Measurements from ENCODE around the gene CT45A10.
"Not testable (repeated sequence)": the region's sequence is repeated elsewhere in the genome, so short reads cannot be mapped to it uniquely, and the experiment has no call there.

Gene CT45A10

DNA sequence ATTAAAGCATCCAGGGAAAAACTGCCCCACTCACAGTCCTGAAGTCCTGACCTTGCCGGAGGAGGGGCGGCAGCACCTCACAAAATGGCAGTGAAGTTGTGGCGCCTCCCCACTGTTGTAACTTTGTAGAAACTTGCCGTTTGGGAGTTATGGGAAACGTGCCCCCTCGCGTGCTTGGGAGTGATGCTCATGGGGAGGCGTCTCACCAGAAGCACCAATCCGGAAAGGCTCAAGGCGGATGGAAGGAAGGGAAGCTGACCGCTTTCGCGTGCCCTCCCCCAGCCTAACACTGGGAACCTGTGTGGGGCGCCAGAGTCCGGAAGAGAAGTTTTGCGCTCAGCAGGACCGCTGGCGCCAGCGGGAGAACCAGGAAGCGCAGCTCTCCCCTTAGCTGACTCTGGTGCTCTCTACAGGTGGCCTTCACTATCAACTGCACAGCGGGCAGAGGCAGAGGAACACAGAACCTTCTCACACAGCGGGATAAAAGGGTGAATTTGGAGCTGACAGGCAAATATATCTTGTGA lies at the start of gene CT45A10, which contains the start of gene SAGE1:
CT45A10 (minus strand) TSS at position 151 of the 524 bp plus-strand sequence. CDS start 8,100 bp downstream, outside the sequence.
SAGE1 (plus strand) TSS at position 423 of the 524 bp plus-strand sequence. CDS start 2,527 bp downstream, outside the sequence.
- no peak for DNase-seq (ENCODE audit: low read depth)

- no peak for DNase-seq (ENCODE audit: low read depth)
These were observed 38.6 kb upstream of the CT45A10 start for GRCh38 chrX:135931644-135932487.

DNA sequence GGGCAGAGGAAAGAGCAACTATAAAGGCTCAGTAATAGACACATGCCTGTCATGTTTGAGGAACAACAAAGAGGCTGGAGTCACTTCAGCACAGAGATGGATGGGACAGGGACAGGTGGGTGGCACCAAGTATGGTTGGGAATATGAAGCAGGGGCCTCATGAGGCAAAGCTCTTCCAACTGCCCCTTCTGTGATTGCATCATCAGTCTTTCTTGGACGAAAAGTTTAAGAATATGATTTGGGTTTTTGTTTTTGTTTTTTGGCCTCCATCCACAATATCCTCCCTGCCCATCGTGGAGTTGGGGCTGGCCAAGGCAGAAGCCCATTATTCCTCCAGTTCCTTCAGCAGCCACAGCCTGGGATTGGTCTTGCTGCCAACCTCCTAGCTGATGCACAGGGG lies 34.7 kb upstream of the CT45A10 start:
- DNase-seq (ENCODE audit: low read depth): no peak

DNA sequence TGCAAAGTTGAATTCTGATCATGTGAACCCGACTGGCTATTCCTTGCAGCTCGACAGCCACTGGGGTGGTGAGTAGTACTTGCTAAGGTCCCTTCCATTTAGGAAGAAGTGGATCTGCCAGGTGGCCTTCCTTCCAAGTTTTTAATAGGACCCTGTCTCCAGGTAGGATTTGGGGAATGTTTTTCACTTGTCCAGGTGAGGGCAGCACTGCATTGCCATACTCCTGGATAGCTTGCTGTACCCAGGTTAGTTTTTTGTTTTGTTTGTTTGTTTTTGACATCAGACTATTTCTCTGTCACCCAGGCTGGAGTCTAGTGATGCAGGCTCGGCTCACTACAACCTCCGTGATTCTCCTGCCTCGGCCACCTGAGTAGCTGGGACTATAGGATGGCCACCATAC lies 30.1 kb upstream of the CT45A10 start:
- no peak for DNase-seq (ENCODE audit: low read depth)

DNA sequence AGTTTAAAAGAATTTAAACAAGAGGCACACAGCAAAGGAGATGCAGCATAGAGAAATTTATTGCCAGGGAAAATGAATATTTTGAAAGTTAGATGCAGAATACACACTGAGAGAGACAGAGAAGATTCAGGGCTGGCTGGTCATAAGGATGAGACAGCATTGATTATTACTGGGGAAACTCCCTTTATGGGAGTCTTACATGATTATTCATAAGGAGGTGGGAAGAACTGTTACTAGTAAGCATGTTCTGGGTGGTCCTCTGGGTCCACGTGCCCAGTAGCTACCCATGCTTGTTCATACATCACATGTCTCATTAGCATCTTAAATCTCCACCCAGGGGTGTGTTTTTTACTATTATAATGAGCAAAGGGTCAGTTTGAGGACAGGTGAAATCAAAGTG lies 27.3 kb upstream of the CT45A10 start:
- DNase-seq (ENCODE audit: low read depth): not testable (repeated sequence)

DNA sequence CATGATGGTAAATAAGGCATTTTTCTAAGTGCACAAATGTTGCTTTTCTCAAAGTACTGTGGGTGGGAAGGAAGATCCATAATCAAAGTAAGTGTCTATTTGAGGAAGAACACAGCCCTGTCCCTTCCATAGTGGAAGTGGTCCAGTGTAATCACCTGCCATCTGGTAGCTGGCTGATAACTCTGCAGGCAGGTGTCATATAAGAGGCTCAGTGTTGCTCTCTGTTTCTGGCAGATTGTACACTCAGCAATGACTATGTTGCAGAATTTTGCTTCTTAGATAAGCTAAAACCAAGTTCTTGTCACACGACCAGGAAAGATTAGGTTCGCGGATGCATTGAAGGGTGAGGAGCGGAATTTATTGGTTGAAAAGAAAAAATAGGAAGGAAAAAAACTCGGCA lies 21.2 kb upstream of the CT45A10 start:
- no peak for DNase-seq (ENCODE audit: low read depth)

DNA sequence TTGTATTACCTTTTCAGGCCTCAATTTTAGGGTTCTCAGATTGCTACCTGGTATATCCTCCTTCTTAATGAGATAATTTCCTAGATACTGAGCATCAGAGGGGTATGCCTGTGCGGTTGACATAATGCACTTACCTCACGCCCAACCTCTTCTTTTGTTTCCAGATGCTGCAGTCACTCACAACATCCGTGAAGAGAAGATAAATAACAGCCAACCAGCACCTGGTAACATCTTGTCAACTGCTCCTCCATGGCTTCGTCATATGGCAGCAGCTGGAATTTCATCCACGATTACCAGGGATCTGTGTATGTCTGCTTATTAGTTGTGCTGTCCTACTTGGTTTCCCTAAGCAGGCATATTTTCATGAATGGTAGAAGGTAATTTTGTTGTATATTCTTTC lies 17.0 kb upstream of the CT45A10 start:
- DNase-seq (ENCODE audit: low read depth): no peak

GRCh38 chrX:135892781-135893180 lies 463 bp downstream of the CT45A10 start:
- no peak for DNase-seq (ENCODE audit: low read depth)

GRCh38 chrX:135890087-135890585 lies 3.1 kb downstream of the CT45A10 start:
- DNase-seq (ENCODE audit: low read depth): no peak

DNA sequence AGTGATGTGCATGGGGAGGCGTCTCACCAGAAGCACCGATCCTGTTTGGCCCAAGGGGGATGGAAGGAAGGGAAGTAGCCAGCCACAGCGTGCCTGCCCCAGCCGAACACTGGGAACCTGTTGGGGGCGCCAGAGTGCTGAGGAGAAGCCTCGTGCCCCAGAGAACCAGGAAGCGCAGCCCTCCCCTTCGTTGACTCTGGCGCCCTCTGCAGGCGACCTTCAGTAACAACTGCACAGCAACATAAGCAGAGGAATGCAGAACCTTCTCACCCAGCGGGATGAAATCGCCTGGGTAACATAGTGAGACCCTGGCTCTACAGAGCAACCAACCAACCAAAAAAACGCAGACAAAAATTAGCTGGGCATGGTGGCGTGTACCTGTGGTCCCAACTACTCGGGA lies 4.3 kb downstream of the CT45A10 start:
- DNase-seq (ENCODE audit: low read depth): not testable (repeated sequence)

- not testable (repeated sequence) for DNase-seq (ENCODE audit: low read depth)
These were observed 5.0 kb downstream of the CT45A10 start for GRCh38 chrX:135888230-135888629.

- not testable (repeated sequence) for DNase-seq (ENCODE audit: low read depth)
These were observed 10.5 kb downstream of the CT45A10 start for GRCh38 chrX:135882741-135883140.

- DNase-seq (ENCODE audit: low read depth): not testable (repeated sequence)
These were observed 21.5 kb downstream of the CT45A10 start, which contains the start of gene CT45A9 for GRCh38 chrX:135871712-135872111. TSS of gene CT45A9 (minus strand) at chrX:135871812. CDS start at chrX:135868061, 3,751 bp downstream.

- DNase-seq (ENCODE audit: low read depth): not testable (repeated sequence)
These were observed 38.8 kb downstream of the CT45A10 start, which contains the start of gene CT45A8 for GRCh38 chrX:135854438-135854837. TSS of gene CT45A8 (minus strand) at chrX:135854538. CDS start at chrX:135850783, 3,755 bp downstream.

GRCh38 chrX:135837180-135837579 lies 56.1 kb downstream of the CT45A10 start, which contains the start of gene CT45A7:
TSS of gene CT45A7 (minus strand) at chrX:135837280. CDS start at chrX:135833533, 3,747 bp downstream.
- not testable (repeated sequence) for DNase-seq (ENCODE audit: low read depth)
